Epidermal melanocyte (primary cell): ENCODE data around the gene CLDN9.
"Not testable (repeated sequence)": the region's sequence is repeated elsewhere in the genome, so short reads cannot be mapped to it uniquely, and the experiment has no call there.

Source experiments
- DNase-seq: peaks from one replicate; pipeline ENCODE4 v3.0.0; 2011; ENCODE audit warnings: low spot score; ENCODE audit not compliant: insufficient read length

CLDN9 gene

GRCh38 chr16:3054965-3055733 lies 42.4 kb downstream of the CLDN9 start:
- no peak for DNase-seq

- not testable (repeated sequence) for DNase-seq
Measured at GRCh38 chr16:3055734-3056115, 43.0 kb downstream of the CLDN9 start.

GRCh38 chr16:3056336-3057180 lies 43.8 kb downstream of the CLDN9 start:
- no peak for DNase-seq

GRCh38 chr16:3057181-3058138 lies 44.7 kb downstream of the CLDN9 start:
- no peak for DNase-seq

- DNase-seq = no peak
Measured at GRCh38 chr16:3058139-3059030, 45.7 kb downstream of the CLDN9 start.

GRCh38 chr16:3059041-3059722 lies 46.5 kb downstream of the CLDN9 start:
- peak; percentile 85 for DNase-seq

- DNase-seq = no peak
Measured at GRCh38 chr16:3059723-3060242, 47.1 kb downstream of the CLDN9 start.

- no peak for DNase-seq
Measured at GRCh38 chr16:3060339-3061127, 47.8 kb downstream of the CLDN9 start.

- no peak for DNase-seq
Measured at GRCh38 chr16:3062553-3062952, 49.8 kb downstream of the CLDN9 start.

GRCh38 chr16:3063625-3064386 lies 51.1 kb downstream of the CLDN9 start:
- no peak for DNase-seq
